Measurements from ENCODE around the gene UBR3. TPM values are rescaled to one million over a fixed set of nuclear protein-coding genes. Genes with fewer than 3 reads are reported as not detected.
A peak's percentile ranks its signal among the peaks of the same experiment; 100 is the strongest.
"Not testable (repeated sequence)": the region's sequence is repeated elsewhere in the genome, so short reads cannot be mapped to it uniquely, and the experiment has no call there.

The UBR3 gene
- total and polyA plus RNA-seq, 5 donors: 39.8 to 98.2 (median 93.0) TPM

DNA sequence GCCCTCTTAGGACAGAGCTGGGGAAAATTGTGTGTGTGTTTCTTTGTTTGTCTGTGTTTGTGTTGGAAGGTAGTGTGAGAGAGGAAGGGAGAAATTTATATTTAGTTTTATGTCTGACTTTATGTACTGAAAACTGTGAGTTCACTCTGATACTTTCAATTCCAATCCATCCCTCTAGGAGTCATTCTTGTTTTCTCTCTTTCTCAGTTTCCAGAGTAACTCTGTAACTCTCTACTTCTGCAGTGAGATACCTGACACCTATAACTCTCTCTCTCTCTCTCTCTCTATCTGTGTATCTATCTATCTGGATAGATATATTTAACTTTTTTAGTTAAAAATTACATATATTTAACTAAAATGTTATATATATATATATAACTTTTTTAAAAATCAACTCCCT, 128.7 kb downstream of the UBR3 start:
- Histone ChIP-seq H3K4me3 (ENCODE audit: low read length) (no peak overlapping the region), H3K4me1 (ENCODE audit: control insufficient read depth, insufficient read depth, low read length) (no peaks in the 10 kb centered on the region), H3K9me3 (ENCODE audit: control insufficient read depth, low read length) (no peaks in the 10 kb centered on the region), H3K27me3 (ENCODE audit: control insufficient read depth, insufficient read depth) (no peaks in the 10 kb centered on the region), H3K27ac (ENCODE audit: low read length) (no peak overlapping the region)
- ATAC-seq (no peak), DNase-seq (no peak)
- intact Hi-C loops (cut with DNase I): no loop called here

DNA sequence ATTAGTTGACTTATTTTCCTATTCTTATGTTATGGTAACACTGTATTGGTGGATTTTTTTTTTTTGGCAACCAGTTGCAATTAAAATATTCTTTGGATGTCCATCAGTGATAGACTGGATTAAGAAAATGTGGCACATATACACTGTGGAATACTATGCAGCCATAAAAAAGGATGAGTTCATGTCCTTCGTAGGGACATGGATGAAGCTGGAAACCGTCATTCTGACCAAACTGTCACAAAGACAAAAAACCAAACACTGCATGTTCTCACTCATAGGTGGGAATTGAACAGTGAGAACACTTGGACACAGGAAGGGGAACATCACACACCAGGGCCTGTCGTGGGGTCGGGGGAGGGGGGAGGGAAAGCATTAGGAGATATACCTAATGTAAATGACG, 130.0 kb downstream of the UBR3 start:
- WGBS: 94% methylated on average over 5 of the region's 5 CpGs
- H3K4me1 ChIP-seq (ENCODE audit: control insufficient read depth, insufficient read depth, low read length); DNase-seq; H3K27ac ChIP-seq (ENCODE audit: low read length); intact Hi-C loops (cut with DNase I); H3K4me3 ChIP-seq (ENCODE audit: low read length); H3K9me3 ChIP-seq (ENCODE audit: control insufficient read depth, low read length); H3K27me3 ChIP-seq (ENCODE audit: control insufficient read depth, insufficient read depth); ATAC-seq: not testable (repeated sequence)

DNA sequence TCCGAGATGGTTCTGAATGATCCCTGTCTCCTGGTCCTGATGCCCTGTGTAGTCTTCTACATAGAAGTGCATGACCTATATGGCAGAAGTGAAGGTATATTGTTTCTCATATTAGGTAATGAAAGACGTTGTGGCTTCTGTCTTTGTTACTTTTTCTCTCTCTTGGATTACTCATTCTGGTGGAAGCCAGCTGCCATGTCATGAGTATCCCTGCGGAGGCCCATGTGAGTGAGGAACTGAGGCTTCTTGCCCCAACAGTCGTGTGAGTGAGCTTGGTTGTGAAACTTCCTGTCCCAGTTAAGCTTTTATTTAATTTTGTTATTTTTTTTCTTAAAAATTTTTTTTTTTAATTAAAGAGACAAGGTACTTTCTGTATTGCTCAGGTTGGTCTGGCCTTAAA, 134.7 kb downstream of the UBR3 start:
- no peak overlapping the region for H3K27ac ChIP-seq (ENCODE audit: low read length)
- H3K4me1 ChIP-seq (ENCODE audit: control insufficient read depth, insufficient read depth, low read length): no peaks in the 10 kb centered on the region
- H3K4me3 ChIP-seq (ENCODE audit: low read length): no peak overlapping the region
- intact Hi-C loops (cut with DNase I): no loop called here
- ATAC-seq: no peak
- no peaks in the 10 kb centered on the region for H3K9me3 ChIP-seq (ENCODE audit: control insufficient read depth, low read length)
- H3K27me3 ChIP-seq (ENCODE audit: control insufficient read depth, insufficient read depth): no peaks in the 10 kb centered on the region
- WGBS: 76% methylated on average over 4 of the region's 4 CpGs
- peak in 1 of 3 donors; percentile 21 for DNase-seq

DNA sequence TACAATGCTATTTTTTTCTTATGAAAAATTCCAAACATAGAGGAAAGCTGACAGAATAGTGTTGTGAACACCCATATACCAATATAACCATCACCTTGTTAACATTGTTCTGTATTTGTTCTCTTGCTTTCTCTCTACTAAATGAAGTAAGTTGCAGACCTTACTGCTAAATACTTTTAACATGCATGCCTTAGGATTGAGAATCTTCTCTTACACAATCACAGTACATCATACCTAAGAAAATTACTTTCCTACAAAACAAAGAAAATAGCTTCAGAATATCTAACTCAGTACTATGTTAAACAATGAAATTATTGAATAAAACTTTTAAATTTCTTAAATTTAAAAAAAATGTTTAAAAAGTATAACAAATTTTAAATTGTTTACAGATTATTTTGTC, 136.5 kb downstream of the UBR3 start:
- DNase-seq (no peak), ATAC-seq (no peak)
- no peaks in the 10 kb centered on the region for H3K4me1 ChIP-seq (ENCODE audit: control insufficient read depth, insufficient read depth, low read length)
- intact Hi-C loops (cut with DNase I): no loop called here
- H3K9me3 ChIP-seq (ENCODE audit: control insufficient read depth, low read length): no peaks in the 10 kb centered on the region
- H3K4me3 ChIP-seq (ENCODE audit: low read length): no peak overlapping the region
- no peak overlapping the region for H3K27ac ChIP-seq (ENCODE audit: low read length)
- no peaks in the 10 kb centered on the region for H3K27me3 ChIP-seq (ENCODE audit: control insufficient read depth, insufficient read depth)

DNA sequence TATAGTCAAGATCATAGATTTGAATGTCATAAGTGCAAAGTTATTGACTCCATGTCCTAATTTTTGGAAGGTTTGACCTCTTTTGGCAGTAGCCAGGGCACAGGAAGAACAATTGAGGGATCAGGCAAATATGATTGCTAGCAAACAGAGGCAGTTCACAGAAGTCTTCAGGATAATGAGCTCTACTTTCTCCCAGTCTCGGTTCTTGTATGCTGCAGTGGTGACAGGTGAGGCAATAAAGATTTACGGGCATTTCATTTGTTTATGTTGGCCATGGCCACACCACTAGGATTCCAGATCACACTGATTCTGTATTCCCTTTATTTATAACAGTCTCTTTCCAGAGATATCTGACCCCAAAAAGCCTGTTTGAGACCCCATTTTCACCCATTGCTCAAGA, 137.5 kb downstream of the UBR3 start:
- no peaks in the 10 kb centered on the region for H3K4me1 ChIP-seq (ENCODE audit: control insufficient read depth, insufficient read depth, low read length)
- no peaks in the 10 kb centered on the region for H3K27me3 ChIP-seq (ENCODE audit: control insufficient read depth, insufficient read depth)
- DNase-seq: no peak
- WGBS: 71% methylated on average over 2 of the region's 2 CpGs
- intact Hi-C loops (cut with DNase I): no loop called here
- H3K9me3 ChIP-seq (ENCODE audit: control insufficient read depth, low read length): no peaks in the 10 kb centered on the region
- no peak overlapping the region for H3K27ac ChIP-seq (ENCODE audit: low read length)
- no peak overlapping the region for H3K4me3 ChIP-seq (ENCODE audit: low read length)
- no peak for ATAC-seq

DNA sequence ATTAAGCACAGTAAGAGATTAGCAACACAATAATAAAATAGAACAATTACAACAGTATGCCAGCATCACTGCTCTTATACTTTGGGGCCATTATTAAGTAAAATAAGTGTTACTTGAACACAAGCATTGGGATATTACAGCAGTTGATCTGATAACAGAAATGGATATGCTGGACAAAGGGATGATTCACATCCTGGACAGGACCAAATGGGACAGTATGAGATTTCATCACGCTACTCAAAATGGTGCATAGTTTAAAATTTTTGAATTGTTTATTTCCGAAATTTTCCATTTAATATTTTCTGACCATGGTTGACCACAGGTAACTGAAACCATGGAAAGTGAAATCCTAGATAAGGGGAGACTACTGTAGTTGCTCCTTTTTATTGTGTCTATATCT, 138.2 kb downstream of the UBR3 start:
- intact Hi-C loops (cut with DNase I): no loop called here
- no peak for ATAC-seq

DNA sequence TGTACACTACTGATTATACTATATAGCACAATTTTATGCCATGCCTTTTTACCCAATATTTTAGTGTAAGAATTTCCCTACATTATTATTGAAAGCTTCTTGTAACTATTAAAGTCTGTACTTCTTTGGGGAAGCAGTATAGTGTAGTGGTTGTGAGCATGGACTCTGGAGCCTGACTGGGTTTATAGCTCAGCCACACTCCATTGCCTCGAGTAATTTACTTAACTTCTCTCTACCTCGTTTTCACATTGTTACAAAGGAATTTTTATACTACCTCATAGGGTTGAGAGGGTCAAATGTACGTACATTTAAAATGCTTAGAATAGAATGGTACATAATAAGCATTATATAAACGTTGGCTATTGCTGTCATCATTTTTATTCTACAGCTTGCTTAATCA, 139.2 kb downstream of the UBR3 start:
- 79% methylated on average over 4 of the region's 4 CpGs for WGBS
- Histone ChIP-seq H3K4me1 (ENCODE audit: control insufficient read depth, insufficient read depth, low read length) (no peaks in the 10 kb centered on the region), H3K27me3 (ENCODE audit: control insufficient read depth, insufficient read depth) (no peaks in the 10 kb centered on the region), H3K9me3 (ENCODE audit: control insufficient read depth, low read length) (no peaks in the 10 kb centered on the region), H3K27ac (ENCODE audit: low read length) (no peak overlapping the region), H3K4me3 (ENCODE audit: low read length) (no peak overlapping the region)
- intact Hi-C loops (cut with DNase I): no loop called here
- ATAC-seq: no peak
- no peak for DNase-seq

More for the DNA sequence above, 138.2 kb downstream of the UBR3 start:
- 92% methylated on average over 2 of the region's 2 CpGs for WGBS
- Histone ChIP-seq H3K4me3 (ENCODE audit: low read length) (no peak overlapping the region), H3K9me3 (ENCODE audit: control insufficient read depth, low read length) (no peaks in the 10 kb centered on the region), H3K27me3 (ENCODE audit: control insufficient read depth, insufficient read depth) (no peaks in the 10 kb centered on the region), H3K4me1 (ENCODE audit: control insufficient read depth, insufficient read depth, low read length) (no peaks in the 10 kb centered on the region), H3K27ac (ENCODE audit: low read length) (no peak overlapping the region)
- DNase-seq: no peak

DNA sequence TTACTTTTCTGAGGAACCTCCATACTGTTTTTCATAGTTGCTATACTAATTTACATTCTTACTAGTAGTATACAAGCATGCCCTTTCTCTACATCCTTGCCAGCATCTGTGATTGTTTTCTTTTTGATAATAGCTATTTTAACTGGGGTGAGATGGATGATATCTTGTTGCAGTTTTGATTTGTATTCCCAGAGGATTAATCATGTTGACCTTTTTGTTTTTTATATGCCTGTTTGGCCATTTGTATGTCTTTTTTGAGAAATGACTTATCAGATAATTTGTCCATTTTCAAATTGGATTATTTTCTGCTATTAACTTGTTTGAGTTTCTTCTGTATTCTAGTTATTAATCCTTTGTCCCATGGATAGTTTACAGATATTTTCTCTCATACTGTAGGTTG, 141.5 kb downstream of the UBR3 start:
- Histone ChIP-seq H3K4me1 (ENCODE audit: control insufficient read depth, insufficient read depth, low read length) (no peaks in the 10 kb centered on the region), H3K9me3 (ENCODE audit: control insufficient read depth, low read length) (no peaks in the 10 kb centered on the region), H3K27me3 (ENCODE audit: control insufficient read depth, insufficient read depth) (no peaks in the 10 kb centered on the region), H3K4me3 (ENCODE audit: low read length) (no peak overlapping the region), H3K27ac (ENCODE audit: low read length) (no peak overlapping the region)
- ATAC-seq (no peak), DNase-seq (no peak)
- intact Hi-C loops (cut with DNase I): no loop called here

DNA sequence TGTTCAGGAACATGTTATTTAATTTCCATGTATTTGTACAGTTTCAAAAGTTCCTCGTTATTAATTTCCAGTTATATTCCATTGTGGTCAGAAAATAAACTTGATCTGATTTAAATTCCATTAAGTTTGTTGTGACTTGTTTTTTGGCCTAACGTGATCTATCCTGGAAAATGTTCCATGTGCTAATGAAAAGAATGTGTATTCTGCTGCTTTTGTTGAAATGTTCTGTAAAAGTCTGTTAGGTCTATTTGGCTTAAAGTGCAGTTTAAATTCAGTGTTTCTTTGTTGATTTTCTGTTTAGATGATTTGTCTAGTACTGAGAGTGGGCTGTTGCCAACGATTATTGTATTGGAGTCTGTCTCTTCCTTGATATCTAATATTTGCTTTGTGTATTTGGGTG, 148.0 kb downstream of the UBR3 start:
- no peak for ATAC-seq

DNA sequence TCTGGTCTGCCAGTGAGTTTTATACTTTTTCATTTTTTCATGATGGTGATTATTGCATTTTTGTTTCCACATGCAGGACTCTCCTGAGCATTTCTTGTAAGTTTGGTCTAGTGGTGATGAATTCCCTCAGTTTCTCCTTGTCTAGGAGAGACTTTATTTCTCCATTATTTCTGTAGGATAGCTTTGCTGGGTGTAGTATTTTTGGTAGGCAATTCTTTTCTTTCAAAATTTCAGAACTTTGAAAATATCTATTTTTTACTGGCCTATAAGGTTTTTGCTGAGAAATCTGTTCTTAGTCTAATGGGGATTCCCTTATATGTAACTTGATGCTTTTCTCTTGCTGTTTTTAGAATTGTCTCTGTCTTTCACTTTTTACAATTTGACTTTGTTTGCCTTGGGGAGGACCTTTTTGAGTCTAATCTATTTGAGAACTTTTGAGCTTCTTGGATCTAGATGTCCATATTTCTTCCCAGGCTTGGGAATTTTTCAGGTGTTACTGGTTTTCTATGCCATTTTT, 149.1 kb downstream of the UBR3 start:
- intact Hi-C loops (cut with DNase I): no loop called here
- Histone ChIP-seq H3K27me3 (ENCODE audit: control insufficient read depth, insufficient read depth) (no peaks in the 10 kb centered on the region), H3K4me3 (ENCODE audit: low read length) (no peak overlapping the region), H3K9me3 (ENCODE audit: control insufficient read depth, low read length) (no peaks in the 10 kb centered on the region), H3K4me1 (ENCODE audit: control insufficient read depth, insufficient read depth, low read length) (no peaks in the 10 kb centered on the region), H3K27ac (ENCODE audit: low read length) (no peak overlapping the region)
- DNase-seq: no peak
- no peak for ATAC-seq

More for the DNA sequence above, 148.0 kb downstream of the UBR3 start:
- DNase-seq: no peak
- Histone ChIP-seq H3K9me3 (ENCODE audit: control insufficient read depth, low read length) (no peaks in the 10 kb centered on the region), H3K4me3 (ENCODE audit: low read length) (no peak overlapping the region), H3K4me1 (ENCODE audit: control insufficient read depth, insufficient read depth, low read length) (no peaks in the 10 kb centered on the region), H3K27me3 (ENCODE audit: control insufficient read depth, insufficient read depth) (no peaks in the 10 kb centered on the region), H3K27ac (ENCODE audit: low read length) (no peak overlapping the region)
- WGBS: 92% methylated on average over 3 of the region's 3 CpGs
- intact Hi-C loops (cut with DNase I): no loop called here

DNA sequence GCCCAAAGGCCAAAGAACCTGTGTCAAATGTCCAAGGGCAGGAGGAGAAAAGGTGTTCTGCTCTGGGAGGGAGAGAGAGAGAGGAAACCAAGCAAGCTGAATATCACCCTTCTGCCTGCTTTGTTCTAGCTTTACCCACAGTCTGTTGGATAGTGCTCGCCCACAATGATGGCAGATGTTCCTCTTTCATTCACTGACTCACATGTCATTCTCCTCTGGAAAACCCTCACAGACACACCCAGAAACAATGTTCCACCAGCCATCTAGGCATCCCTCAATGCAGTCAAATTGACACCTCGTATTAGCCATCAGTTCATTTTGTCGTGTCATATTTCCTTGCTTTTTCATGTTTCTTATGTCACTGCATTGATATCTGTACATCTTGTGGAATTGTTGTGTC, 150.3 kb downstream of the UBR3 start:
- ATAC-seq (no peak), DNase-seq (no peak)
- H3K4me3 ChIP-seq (ENCODE audit: low read length): no peak overlapping the region
- no peaks in the 10 kb centered on the region for H3K9me3 ChIP-seq (ENCODE audit: control insufficient read depth, low read length)
- no peaks in the 10 kb centered on the region for H3K27me3 ChIP-seq (ENCODE audit: control insufficient read depth, insufficient read depth)
- no peak overlapping the region for H3K27ac ChIP-seq (ENCODE audit: low read length)
- H3K4me1 ChIP-seq (ENCODE audit: control insufficient read depth, insufficient read depth, low read length): no peaks in the 10 kb centered on the region
- intact Hi-C loops (cut with DNase I): no loop called here
- 96% methylated on average over 3 of the region's 3 CpGs for WGBS

DNA sequence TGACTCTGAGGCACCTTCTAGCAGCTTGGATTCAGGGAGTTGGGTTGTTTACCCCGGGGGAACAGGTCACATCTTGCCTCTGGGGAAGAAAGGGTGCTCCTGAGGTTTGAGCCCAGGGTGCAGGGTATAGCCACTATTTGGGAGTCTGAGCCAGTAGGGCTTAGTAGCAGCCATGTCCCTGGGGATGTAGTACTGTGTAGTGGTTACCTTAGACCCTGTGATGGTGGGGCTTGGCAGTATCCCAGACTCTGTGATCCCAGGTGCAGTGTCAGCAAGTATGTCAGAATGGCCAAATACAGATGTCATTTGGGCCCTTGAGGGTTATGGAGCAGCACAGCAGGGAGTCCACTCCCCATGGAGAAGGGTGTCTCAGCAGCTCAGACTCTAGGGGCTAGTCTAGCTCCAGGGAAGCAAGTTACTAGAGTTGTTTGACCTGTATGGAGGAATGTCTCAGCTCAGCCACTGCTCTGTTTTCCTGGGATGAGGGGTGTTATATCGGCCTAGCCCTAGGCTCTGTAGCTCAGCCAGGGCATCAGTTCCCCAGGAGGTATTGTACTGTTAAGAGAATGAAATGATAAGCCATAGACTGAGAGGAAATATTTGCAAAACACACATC, 151.3 kb downstream of the UBR3 start:
- no peaks in the 10 kb centered on the region for H3K27me3 ChIP-seq (ENCODE audit: control insufficient read depth, insufficient read depth)
- no peak overlapping the region for H3K4me3 ChIP-seq (ENCODE audit: low read length)
- H3K27ac ChIP-seq (ENCODE audit: low read length): no peak overlapping the region
- no peaks in the 10 kb centered on the region for H3K9me3 ChIP-seq (ENCODE audit: control insufficient read depth, low read length)
- peaks cover 1% of the 10 kb centered on the region for H3K4me1 ChIP-seq (ENCODE audit: control insufficient read depth, insufficient read depth, low read length)
- ATAC-seq: no peak
- WGBS: 92% methylated on average over 2 of the region's 2 CpGs
- intact Hi-C loops (cut with DNase I): no loop called here
- DNase-seq: no peak

All from right cardiac atrium (tissue), 5 donors.